Spleen (tissue), 7 donors: ENCODE results near the gene ATXN1.

ENCODE experiments used
- CTCF ChIP-seq, 11 experiments: fragments of 200-600 bp in 7 of 11; fragments of 450-650 bp in 4 of 11; sonication (generic) in 4 of 11; IDR thresholded peaks in 8 of 11; conservative IDR thresholded peaks in 3 of 11; 1 replicate in 7 of 11; 2 replicates in 4 of 11; pipeline versions ENCODE4 v1.4.0 to v1.8.0; 2016 to 2021; ENCODE audit warnings: antibody characterized with exemption in 11 of 11, inconsistent platforms in 4 of 11, mild to moderate bottlenecking in 1 of 11
- POLR2A ChIP-seq, 3 donors: fragments of 450-650 bp; IDR thresholded peaks; one replicate each; pipeline ENCODE4 v1.5.1; 2017; ENCODE audit warnings: antibody characterized with exemption in 3 of 3, mild to moderate bottlenecking in 1 of 3
- POLR2AphosphoS5 ChIP-seq, 3 donors: sonication (generic); formaldehyde crosslinking; IDR thresholded peaks; one replicate each; pipeline ENCODE4 v1.5.1; 2017; ENCODE audit warnings: antibody characterized with exemption in 3 of 3
- donor health status: DM: no; HTN: no; CAD: no; lungs with moderate emphysema.
- donor health status: DM: no; HTN: no; CAD: no.
- donor health status: DM: no; HTN: no; CAD: no.

- TF ChIP-seq POLR2A (IDR thresholded peaks at IDR 0.05) (no peak), CTCF (IDR thresholded peaks at IDR 0.05 in 8 of 11, conservative IDR thresholded peaks at IDR 0.05 in 3 of 11) (no peak), POLR2AphosphoS5 (IDR thresholded peaks at IDR 0.05) (no peak)
These were observed 289.4 kb downstream of the ATXN1 start for GRCh38 chr6:16471910-16472297.
